HG02943 (cell line): ENCODE measurements around the gene TMEM30A.

Experiments used
- ATAC-seq: cut with Tn5 transposase; IDR thresholded peaks from one replicate; pipeline ENCODE4 v1.9.1; 2021; ENCODE audit warnings: mild to moderate bottlenecking, low read depth, moderate library complexity; ENCODE audit not compliant: unreplicated experiment

Gene TMEM30A

DNA sequence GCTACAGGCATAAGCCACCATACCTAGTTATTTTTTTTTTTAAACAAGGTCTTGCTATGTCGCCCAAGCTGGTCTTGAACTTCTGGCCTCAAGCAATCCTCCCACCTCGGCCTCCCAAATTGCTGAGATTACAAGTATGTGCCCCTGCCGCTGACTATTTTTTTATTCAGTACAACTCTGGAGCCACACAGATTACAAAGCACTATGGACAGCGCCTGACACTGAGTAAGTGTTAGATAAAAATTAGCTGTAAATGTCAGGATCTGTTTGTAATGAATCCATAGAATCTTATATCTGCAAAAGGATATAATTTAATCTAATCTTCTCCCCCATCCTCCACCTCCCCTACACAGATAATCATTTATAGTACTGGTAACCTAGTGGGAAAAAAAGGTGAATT lies 63.5 kb downstream of the TMEM30A start:
- no peak for ATAC-seq

DNA sequence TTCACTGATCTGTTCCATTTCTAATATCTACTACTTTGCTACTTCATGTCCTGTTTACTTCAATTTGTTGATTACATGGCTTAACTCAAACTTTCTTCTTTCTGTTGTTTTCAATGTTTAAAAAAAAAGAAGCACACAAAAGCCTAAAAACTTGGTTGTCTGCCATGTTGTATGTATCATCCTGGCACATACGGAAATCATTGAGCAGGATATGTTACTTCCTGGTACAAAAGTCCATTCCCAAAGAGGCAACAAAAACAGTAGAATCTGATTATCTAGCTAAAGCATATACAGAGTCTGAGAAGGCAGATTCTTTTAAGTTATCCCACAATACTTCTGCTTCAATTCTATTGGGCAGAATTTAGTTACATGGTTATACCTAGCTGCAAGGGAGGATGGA lies 64.2 kb downstream of the TMEM30A start:
- no peak for ATAC-seq

DNA sequence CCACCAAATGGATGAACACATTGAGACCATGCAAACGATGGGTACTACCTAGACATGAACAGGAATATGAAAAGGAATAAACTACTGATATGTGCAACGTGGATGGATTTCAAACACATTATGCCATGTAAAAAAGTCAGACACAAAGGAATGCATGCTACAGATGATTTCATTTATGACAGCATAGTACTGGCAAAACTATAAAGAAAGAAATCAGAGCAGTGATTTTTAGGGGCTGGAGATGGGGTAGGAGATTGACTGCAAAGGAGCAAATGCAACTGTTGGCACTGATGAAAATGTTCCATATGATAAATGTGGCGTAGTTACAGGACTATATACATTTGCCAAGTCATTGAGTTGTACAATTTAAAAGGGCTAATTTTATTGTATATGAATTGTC lies 65.3 kb downstream of the TMEM30A start:
- ATAC-seq, result no peak

DNA sequence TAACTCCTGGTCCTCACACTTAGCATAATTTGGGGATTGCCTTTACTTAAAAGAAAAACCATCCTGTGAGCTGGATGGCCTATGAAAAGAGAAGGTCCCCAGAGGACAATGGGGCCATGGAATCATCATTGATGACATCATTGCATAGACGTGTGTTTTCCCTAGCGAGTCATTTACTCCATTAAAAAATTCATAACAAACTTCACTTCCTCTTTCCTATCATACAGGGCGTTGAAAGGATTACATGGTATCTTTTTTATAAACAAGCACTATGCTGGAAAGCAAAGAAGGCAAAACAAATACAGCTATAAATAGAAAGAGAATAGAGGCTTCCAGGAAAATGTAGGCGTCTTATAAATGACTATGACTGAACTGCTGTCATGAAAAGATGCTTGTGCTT lies 67.4 kb downstream of the TMEM30A start:
- ATAC-seq, result no peak

DNA sequence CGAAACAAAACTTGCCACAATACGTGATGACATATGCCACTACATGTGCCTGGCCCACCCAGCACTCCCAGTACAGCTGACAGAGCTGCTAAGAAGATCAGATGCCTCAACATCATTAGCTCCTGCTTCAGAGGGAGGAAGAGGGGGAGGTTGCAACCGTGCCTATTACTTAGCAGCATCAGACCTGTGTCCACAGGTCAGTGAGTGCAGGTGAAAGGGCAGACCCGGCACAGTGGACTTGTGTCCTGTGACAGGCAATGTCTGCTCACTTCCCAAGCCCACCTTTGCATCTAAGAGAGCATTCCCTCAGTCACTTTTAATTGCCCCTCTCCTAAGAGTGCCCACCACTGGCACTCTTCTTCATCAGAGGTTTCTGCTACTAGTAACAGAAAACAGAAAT lies 69.3 kb downstream of the TMEM30A start:
- ATAC-seq, result no peak

DNA sequence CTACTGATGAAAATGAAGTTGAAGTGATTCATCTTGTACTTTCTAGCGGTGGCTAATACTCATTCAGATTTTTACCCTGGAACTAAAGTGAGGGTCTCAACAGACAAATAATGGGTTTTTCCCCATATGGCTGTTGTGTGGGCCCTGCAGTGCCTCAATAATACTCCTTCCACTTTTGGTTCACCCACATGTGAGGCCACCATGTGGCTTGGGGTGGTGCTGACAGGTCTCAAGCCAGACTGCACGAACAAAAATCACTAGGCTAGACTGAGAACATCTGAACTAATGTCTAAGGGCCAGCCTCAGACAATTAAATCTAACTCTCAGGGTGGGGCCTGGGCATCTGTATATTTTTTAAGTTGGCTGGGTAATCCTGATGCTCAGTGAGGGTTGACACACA lies 70.9 kb downstream of the TMEM30A start:
- no peak for ATAC-seq

- no peak for ATAC-seq
Measured at GRCh38 chr6:75213112-75213511, 71.5 kb downstream of the TMEM30A start.

DNA sequence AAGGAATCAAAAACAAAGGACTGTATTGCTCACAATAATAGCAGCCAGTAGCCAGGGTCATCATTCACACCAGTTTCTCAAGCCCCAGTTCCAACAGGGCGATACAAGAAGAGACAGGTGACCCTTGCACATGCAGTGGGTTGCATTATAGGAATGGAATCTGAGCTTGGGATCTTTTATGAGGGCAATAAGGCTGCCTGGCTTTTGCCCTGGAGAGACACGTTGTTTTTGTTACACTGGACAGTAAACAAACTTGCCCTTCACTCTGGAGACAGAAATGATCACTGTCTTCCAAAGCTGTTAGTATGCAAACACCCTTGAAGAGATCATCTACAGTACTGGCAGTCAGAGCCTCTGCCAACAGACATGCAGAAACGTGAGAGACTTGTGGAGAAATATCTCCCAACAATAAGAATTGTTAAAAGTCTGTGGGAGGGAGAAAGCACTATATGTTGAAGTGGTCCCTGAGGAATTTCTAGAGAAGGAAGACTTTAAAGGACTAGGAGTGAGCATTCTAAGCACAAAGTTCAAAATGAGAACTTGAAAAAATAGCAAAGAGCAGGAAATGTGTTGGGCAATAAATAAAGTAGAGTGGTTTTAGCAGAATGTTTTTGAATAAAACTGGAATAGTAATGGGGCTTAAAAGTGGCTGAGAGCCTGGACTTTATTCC lies 72.5 kb downstream of the TMEM30A start:
- ATAC-seq, result no peak

GRCh38 chr6:75210885-75211739 lies 73.5 kb downstream of the TMEM30A start:
- no peak for ATAC-seq

GRCh38 chr6:75209184-75209723 lies 75.3 kb downstream of the TMEM30A start:
- ATAC-seq, result no peak

GRCh38 chr6:75208298-75209183 lies 76.1 kb downstream of the TMEM30A start:
- ATAC-seq, result peak; percentile 69

GRCh38 chr6:75206576-75207342 lies 77.8 kb downstream of the TMEM30A start:
- no peak for ATAC-seq

GRCh38 chr6:75205776-75206575 lies 78.6 kb downstream of the TMEM30A start, which contains the start of gene COL12A1:
Gene COL12A1, minus strand, starts transcription at chr6:75206053. Its CDS starts 3,261 bp downstream, at chr6:75202792.
- ATAC-seq, result no peak

DNA sequence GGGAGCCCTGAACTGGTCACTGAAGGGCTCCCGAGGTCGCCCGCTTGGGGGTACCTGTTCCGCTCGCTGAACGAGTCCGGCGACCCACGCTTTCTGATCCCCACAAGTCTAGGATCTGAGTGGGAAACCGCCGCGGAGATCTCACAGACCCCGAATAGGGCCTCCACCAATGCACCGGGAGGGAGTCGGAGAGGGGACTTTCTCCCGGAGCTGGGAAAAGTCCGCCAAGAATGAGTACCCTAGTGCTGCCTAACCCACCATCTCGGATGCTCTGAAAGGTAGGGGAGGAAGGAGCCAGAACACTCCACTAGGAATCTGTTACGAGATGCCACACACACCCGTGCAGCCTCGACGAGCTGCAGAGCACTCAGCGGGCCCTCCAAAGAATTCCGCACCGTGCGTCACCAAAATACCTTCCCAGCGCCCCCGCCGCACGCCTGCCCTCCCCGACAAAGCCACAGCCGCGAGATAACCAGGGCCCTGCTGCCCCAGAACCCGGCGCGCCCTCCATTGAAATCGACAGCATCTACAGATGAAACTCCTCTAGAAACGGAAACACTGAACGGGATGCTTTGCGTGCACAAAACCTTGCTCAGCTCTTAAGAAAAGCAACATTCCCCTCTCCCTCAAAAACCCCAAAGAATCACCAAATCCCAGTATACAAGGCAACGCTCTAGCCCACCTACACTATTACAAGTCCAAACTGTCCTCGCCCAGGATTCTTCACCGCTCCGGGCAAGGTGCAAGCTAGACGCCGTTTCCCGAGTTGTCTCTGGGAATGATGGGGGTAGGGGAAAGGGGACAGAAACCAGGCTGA lies 79.4 kb downstream of the TMEM30A start:
- ATAC-seq, result no peak

DNA sequence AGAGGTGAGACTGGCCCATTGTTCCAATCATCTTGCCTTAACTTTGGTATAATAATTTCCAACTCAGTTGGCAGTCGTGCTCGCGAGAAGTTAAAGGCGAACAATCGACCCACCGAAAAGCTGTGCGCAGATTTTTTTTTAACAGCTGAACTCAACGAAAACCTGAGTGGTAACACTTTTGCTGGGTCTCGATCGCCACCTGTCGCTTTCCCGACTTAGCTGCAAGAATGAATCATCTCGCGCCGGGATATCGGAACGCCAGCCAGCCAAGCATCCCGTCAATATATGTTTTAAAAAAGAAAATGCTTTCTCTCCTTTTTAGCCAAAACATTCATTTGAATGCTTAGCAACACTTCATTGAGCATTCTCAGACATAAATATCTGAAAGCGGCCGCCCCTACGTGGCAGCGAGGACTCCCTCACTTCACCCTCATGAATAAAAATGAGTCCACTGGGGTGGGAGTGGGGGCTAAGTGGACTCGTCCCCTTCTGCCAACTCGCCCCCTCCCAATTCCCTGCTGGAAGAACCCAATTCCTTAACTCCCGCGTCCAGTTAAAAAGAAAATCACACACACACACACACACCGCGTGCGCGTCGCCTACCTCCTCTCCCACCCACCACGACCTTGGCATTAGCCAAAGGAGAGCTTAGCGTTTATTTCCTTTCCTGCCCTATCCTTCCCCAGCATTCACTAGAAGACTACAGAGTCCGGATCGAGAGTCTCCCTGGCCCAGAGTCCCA lies 80.2 kb downstream of the TMEM30A start:
- ATAC-seq, result no peak

- no peak for ATAC-seq
Measured at GRCh38 chr6:75203721-75204120, 80.9 kb downstream of the TMEM30A start.
